Measurements from ENCODE around the gene SUN2. TPM values are rescaled to one million over a fixed set of nuclear protein-coding genes. Genes with fewer than 3 reads are reported as not detected.

The SUN2 gene
- total RNA-seq, 1 experiment from 2014 or later: 67.3 TPM

- DNase-seq (ENCODE audit: low read depth): no peak
Measured at GRCh38 chr22:38781033-38781432, 25.2 kb upstream of the SUN2 start.

DNA sequence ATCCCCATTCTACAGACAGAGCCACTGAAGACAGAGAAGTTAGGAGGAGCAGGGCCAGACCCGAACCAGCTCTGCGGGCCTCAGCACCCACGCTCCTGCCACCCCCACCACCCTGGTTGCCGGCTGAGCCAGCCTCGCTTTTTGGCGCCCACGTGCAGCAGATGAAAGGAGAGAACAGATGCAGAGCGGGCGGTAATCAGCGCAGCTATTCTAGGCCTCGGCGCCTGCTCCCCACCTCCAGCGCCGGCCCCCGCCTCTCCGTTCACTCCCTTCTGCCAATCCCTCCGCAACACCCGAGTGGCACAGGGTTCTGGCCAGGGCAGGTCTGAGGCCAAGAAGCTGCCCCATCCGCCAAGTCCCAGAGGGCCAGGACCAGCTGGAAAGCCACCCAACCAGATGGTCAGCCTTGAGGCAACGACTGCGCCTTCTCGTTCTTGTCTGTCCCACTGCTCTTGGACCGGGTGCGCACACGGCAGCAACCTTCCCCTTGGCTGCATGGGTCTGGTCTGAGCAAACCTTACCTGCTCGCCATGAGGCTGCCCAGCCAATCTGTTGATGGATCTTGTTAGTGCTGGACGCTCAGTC lies 21.4 kb upstream of the SUN2 start:
- no peak for DNase-seq (ENCODE audit: low read depth)

DNA sequence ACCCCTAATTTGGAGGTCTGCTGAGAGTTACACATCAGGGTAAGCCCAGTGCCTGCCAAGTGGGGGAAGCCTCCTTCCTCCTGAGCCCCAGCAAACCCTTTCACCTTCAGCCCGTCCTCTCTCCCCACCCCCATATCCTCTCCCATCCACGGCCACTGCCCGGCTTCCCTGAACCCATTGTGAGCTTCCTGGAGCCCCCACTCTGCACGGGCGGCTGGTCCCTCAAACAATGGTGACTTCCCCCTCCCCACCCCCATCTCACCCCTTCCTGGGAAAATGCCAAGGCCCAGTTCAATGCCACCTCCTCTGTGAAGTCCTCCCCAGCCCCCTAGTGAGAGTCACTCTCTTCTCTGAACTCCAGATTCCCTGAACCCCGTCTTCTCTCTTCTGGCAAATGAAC lies 20.3 kb upstream of the SUN2 start:
- DNase-seq (ENCODE audit: low read depth): no peak

DNA sequence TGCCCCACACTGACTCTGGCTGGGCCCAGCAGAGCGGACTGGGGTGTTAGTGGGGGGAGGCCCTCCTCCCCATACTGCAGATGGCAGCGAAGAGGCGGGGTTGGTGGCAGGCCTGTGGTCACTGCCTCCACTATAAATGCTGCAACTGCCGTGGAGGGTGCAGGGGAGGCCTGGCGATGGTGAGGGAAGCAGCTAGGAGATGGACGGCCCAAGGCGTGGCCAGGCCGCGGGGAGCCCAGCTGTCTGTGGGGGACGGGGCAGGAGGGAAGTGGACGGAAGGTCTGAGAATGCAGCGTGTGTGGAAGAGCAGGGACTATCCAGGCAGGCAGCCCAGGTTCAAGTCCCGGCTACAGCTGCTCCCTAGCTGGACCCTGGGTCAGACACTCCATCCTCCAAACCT lies 19.9 kb upstream of the SUN2 start:
- DNase-seq (ENCODE audit: low read depth): no peak

DNA sequence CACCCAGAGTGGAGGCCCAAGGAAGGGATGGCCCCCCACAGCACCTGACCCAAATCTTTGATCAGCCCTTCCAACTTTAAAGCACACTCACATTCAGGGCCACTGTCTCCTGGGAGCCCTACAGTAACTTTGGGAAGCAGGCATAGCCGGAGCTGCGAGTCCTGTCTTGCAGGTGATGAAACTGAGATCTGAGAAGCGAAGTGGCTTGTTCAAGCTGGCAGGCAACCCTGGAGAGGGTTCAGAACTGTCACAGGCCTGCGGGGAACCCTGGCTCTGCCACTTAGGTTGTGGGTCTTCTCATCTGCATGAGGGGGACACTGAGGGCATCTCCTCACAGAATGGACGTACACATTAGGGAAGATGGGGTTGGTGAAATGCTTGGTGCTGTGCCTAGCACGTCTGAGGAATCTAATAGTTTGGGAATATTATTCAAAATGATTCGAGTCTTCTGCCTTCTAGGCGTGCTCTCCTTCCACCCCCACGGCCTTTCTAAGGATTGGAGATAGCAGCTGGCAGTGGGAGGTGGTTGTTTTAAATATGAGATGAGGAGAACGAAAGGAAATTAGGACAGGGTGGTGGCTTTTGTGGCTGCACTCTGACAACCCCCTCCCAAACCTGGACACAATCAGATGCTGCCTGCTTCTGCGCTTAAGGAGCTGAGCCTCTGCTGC lies 18.8 kb upstream of the SUN2 start:
- DNase-seq (ENCODE audit: low read depth): no peak

GRCh38 chr22:38773363-38773946 lies 17.7 kb upstream of the SUN2 start:
- DNase-seq (ENCODE audit: low read depth): no peak

- DNase-seq (ENCODE audit: low read depth): no peak
Measured at GRCh38 chr22:38772623-38772873, 16.8 kb upstream of the SUN2 start.

DNA sequence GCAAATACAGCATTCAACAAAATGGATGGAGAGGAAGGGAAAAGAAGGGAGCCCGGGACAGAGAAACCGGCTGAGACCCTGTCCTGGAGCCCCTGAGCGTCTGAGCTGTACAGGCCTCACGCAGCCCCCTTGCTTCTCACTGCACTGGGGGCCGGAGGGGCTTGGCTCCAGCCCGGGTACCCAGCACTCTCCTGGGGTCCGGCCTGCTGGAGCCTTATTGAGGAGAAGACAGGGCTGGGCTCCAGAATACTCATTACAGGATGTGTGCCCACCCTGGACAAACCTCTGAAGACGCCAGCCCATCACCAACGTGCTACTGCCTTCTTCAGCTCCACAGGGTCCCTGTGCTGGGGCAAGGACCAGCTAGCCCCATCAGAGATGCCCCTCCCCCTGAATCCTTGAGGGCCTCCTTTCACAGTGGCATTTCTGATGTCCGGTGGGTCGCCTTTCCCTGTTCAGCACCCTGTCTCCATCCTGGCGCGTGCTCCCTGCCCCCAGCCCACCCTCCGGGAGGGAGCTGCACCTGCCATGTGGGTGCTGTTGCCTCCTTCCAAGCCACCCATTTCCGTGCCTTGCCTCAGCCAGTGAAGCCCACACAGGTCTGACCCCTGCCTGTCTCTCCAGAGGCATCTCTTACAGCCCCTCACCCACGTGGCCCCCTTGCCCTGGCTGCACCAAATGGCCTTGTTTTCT lies 14.6 kb upstream of the SUN2 start:
- DNase-seq (ENCODE audit: low read depth): no peak

- DNase-seq (ENCODE audit: low read depth): no peak
Measured at GRCh38 chr22:38768036-38768435, 12.2 kb upstream of the SUN2 start.

GRCh38 chr22:38767313-38767712 lies 11.5 kb upstream of the SUN2 start:
- DNase-seq (ENCODE audit: low read depth): no peak

GRCh38 chr22:38766076-38766777 lies 10.4 kb upstream of the SUN2 start:
- peak; percentile 71 for DNase-seq (ENCODE audit: low read depth)

DNA sequence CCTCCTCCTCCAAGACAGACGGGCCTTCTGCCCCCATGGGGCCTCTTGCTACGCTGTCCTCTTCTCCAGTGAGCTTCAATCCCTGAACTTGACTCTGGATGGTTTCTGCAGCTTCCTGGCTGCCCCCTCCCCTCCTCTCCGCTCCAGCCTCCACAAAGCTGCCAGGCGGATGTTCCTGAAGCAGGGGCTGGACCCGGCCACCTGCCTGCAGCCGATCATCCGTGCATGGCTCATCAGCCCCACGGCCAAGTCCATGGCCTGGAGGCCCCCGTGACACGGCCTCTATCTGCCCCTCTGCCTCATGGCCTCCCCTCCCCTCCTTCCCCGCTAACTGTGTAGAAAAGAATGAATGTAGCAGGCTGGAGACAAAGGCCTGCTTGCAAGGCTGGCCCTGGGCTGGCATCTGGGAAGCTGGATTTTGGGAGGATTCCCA lies 6.8 kb upstream of the SUN2 start:
- no peak for DNase-seq (ENCODE audit: low read depth)

DNA sequence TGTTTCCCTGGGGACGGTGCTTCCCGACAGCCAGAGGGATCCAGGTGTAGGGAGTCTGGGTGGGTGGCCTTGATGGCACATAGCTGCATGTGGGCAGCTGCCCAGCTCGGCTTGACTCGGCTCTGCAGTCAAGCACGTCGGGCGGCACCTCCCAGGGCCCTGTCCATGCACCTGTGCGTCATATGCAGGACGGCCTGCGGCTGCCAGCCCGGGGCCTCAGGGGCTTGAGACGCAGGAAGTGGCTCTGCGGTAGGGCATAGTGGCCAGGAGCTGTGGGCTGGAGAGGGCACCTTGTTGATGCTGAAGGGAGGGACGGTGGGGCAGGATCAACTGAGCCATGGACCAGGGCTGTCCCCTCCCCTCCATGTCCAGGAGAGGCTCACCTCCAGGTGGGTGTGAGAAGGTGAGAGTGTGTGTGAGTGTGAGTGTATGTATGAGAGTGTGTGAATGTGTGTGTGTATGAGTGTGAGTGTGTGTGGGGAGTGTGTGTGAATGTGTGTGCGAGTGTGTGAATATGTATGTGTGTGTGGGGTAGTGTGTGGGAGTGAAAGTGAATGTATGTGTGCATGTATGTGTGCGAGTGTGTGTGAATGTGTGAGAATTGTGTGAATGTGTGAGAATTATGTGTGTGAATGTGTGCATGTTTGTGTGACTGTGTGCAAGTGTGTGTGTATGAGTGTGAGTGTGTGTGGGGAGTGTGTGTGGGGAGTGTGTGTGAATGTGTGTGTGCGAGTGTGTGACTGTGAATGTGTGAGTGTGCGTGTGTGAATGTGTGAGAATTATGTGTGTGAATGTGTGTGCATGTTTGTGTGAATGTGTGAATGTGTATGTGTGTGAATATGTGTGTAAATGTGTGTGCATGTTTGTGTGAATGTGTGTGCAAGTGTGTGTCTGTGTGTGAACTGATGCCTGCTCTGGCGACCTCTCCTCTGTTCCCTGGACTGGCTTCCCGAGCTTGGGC lies 5.7 kb upstream of the SUN2 start:
- DNase-seq (ENCODE audit: low read depth): peak; percentile 32

DNA sequence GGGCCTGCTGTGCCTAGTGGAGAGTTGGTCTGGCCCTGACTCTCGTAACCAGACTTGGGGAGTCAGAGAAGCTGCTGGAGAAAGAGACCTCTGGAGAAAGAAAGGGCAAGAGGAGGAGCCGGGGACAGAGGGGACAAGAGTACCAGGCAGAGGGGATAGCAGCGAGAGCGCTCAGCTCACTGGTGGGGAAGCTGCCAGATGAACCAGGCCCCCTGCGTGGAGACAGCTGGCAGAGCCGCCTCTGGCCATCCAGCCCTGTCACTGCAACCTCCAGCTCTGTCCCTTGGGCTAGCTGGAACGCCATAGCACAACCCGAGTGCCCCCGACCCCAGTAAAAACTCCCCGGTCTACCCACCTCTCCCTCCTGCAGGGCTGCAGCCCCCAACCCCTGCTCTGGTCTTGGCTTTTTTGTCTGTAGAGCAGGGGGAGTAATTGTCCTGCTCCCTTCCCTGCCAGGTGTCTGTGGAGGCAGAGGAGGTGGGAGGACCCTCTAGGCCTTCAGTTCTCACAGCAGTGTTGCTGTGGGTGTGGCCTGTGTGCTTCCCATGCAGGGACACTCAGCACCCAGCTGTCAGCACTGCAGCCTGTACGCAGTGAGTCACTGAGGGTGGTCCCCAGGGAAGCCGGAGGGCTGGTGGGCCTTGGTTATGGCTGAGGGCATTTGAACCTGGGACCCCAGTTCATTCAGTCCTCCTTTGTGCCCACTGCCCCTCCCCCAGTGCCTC lies 4.8 kb upstream of the SUN2 start:
- DNase-seq (ENCODE audit: low read depth): no peak

DNA sequence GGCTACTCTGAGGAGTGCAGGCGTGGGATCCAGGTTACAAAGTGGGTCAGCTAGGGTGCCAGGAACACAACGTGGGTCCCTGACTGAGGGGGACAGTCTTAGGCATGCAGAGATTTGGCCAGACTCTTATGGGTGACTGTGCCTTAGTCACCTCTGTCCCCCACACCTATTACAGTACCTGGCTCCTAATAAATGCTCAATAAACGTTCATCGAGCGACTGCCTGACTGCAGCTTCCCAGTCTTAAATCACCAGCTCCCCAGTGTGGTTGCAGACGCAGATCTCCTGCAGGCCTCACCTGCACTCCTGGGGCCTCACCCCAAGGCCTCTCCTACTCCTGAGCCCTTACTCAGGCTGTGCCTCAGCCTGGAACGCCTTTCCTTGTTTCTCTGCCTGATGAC lies 3.2 kb upstream of the SUN2 start:
- DNase-seq (ENCODE audit: low read depth): no peak

GRCh38 chr22:38758276-38758945 lies 2.6 kb upstream of the SUN2 start:
- no peak for DNase-seq (ENCODE audit: low read depth)

GRCh38 chr22:38757464-38757757 lies 1.6 kb upstream of the SUN2 start:
- DNase-seq (ENCODE audit: low read depth): no peak

- DNase-seq (ENCODE audit: low read depth): no peak
Measured at GRCh38 chr22:38756711-38757463, 1.1 kb upstream of the SUN2 start.

- DNase-seq (ENCODE audit: low read depth): peak; percentile 84
Measured at GRCh38 chr22:38755155-38755910, 465 bp downstream of the SUN2 start.
